Fibroblast of skin of right biceps (primary cell): ENCODE data around the gene KDM1A.
"Not testable (repeated sequence)": the region's sequence is repeated elsewhere in the genome, so short reads cannot be mapped to it uniquely, and the experiment has no call there.

Source experiments
- DNase-seq: peaks from one replicate; pipeline ENCODE4 v3.0.0-alpha.2; 2013

The KDM1A gene

DNA sequence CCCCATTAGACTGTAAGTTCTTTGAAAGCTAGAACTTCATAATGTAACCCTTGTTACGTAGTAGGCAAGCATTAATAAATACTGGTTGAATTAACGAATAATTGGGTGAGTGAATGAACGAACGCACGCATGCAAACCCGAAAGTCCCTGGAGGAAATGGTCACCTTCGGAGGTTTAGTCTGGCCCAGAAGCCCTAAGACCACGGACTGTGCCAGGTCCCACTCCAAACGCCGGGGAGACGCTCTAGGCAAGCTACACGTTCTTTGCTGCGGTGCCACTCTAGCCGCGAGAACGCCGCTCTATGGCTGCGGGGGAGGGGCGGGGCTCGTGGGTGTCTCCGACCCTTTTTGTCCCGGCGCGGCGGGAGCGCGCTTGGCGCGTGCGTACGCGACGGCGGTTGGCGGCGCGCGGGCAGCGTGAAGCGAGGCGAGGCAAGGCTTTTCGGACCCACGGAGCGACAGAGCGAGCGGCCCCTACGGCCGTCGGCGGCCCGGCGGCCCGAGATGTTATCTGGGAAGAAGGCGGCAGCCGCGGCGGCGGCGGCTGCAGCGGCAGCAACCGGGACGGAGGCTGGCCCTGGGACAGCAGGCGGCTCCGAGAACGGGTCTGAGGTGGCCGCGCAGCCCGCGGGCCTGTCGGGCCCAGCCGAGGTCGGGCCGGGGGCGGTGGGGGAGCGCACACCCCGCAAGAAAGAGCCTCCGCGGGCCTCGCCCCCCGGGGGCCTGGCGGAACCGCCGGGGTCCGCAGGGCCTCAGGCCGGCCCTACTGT, at the start of gene KDM1A:
Gene KDM1A (plus strand): TSS at position 375 of the 769 bp plus-strand sequence. CDS start 129 bp downstream, at position 504.
- peak; percentile 99 for DNase-seq

DNA sequence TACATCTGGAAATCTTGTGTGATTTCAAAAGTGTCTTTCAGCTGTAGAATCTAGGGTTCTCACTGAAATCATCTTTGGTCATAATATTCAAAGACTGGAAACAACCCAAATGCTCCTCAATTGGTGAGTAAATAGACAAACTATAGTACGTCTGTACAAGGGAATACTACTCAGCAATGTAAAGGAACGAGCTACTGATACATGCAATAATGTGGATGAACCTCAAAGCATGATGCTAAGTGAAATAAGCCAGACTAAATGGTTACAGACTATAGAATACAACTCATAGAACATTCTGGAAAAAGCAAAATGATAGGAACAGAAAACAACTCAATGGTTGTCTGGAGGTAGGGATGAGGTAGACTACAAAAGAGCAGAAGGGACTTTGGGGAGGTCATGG, 49.2 kb upstream of the KDM1A start:
- DNase-seq: no peak

DNA sequence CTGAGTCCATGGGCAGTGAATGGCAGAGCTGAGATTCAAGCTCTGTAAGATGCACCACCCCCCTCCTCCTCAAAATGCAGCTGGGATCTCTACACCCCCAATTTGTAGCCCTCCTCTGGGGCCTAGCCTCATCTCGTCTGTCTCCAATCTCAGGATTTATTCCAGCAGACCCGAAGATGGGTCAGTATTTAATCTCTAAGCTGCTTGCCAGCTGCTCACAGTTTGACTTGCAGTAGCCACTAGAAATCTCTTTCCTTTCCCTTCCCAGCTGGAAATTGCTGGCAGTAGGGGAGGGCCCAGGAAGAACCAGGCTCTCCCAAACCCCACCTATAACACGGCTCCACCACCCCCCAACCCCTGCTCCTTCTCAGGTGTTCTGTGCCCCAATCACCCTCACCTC, 48.1 kb upstream of the KDM1A start:
- no peak for DNase-seq

DNA sequence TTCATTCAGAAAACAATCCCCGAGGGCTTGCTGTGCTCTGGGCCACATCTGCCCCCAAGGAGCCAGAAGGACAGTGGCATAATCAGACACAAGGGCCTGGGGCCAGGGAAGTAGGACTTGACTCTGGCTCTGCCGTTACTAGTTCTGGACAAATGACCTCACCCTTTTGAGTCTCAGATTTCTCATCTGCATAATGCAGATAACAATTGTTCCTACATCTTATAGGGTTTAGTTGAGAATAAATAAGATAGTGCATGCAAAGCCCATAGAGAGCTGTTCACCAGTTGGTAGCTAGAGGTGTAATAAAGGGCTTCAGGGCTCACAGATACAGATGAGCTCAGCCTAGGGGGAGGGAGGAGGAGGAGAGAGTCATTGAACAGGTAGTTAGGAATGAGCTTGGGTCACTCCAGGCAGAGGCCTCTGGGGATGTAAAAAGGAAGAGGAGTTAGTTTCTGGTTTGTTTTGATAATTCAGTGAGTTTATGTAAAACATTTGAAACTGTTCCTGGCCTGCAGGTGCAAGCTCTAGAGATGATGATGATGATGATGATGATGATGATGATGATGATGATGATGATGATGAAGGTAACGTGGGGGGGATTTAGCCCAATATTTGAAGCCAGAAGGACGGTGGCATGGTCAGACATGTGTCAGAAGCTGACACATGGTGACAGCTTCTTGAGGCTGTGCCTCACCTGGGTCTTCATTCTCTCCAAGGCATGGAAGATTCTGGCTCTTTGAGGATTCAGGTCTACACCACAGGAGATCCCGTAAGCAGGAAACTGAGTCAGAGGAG, 47.5 kb upstream of the KDM1A start:
- no peak for DNase-seq

DNA sequence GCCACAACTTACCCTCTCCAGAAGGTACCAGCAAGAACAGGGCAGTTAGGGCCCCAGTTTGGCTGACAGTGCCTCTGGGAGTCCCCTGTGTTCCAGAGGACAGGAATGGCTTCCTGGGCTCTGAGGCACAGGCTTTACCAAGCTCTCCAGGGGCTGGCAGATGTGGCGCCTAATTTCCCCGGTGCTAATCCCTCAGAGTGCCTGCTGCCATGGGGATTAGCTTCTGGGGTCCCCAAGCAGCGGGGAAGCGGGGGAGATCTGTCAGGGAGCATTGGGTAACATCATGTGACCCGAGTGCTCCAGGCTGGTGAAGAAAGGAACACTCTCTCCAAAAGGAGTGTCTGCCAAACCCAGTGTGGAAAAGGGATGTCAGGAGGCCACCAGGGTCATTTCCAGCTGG, 46.5 kb upstream of the KDM1A start, which contains the start of gene LACTBL1:
Gene LACTBL1 (minus strand): TSS at position 107 of the 400 bp plus-strand sequence. CDS start 550 bp downstream, outside the sequence.
- DNase-seq: no peak

DNA sequence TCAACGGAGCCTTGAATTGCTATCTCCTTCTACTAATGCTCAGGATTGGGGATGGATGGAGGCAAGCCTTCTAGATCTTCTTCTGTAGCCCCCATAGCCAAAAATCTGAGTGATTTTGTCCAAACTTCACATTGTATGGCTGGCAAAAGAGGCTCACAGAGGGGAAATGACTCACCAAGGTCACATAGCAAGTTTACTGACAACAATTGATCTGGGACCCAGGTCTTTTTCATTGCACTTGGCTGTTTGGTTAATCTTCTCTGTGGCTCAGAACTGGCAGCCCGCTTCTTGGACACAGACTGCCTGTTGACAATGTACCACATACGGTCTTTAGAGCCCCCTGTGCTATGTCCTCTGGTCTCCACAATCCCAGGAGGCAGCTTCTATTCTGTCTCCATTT, 43.6 kb upstream of the KDM1A start:
- DNase-seq: peak; percentile 8

DNA sequence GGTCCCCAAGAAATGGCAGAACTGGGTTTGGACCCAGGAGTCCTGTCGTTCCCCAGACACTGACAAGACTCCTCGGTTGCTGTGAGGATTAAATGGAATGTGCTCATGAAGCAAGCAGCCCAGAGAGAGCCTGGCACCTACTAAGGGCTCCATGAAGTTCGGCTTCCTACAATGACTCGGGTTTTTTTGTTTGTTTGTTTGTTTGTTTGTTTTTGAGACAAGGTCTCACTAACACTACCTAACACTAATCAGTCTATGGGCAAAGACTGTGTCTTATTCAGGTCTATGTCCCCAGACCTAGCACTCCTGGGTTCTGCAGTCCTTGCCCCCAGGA, 43.2 kb upstream of the KDM1A start:
- no peak for DNase-seq

DNA sequence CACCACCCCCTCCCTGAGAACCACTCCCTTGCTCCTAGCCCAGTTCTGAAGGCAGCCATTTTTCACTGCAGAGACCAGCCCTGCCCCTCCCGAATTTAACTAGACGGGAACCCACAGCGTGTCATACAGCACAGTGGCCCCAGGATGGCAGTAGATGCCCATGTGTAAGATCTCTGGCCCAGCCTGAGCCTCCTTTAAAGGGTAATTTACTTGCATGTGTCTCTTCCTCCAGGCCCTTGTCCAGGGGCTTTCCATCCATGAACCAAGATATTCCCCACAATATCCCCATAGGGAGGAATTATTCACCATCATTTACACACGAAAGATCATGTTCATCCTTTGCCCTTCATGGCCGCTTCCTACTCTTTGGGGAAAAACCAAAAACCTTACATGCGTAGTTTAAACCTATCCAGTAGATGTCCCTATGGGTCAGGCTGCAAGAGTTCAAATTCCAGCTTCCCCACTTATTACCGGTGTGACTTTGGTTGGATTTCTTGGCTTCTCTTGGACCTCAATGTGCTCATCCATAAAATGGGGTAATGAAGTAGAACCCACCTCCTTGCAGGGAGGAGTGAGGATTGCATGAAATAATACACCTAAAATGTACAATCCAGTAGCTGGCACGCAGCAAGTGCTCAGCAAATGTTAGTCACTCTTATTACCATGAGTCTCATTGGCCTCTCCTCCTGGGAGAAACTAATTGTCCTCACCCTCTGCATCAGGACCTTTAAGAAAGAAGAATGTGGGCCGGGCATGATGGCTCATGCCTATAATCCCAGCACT, 42.6 kb upstream of the KDM1A start:
- DNase-seq: peak; percentile 79

DNA sequence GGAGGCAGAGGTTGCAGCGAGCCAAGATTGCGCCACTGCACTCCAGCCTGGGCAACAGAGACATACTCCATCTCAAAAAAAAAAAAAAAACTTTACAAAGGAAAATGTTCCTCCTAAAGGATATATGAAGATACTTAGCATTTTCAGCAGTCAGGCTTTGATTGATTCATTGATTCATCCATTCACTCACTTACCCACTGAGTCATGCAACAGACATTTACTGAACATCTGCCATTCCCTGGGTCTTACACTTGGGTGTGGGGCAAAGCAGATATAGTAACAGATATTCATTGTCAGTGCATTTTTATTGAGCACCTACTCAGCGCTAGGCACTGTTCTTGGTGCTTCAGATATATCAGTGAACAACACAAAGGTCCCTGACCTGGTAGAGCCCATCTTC, 41.0 kb upstream of the KDM1A start:
- peak; percentile 78 for DNase-seq

DNA sequence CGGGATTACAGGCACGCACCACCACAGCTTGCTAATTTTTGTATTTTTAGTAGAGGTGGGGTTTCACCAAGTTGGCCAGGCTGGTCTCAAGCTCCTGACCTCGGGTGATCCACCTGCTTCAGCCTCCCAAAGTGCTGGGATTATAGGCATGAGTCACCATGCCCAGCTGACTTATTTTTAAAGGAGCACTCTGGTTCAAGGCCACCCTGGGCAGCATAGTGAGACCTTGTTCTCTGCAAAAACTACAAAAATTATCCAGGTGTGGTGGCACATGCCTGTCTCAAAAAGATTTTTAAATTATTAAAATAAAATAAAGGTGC, 38.8 kb upstream of the KDM1A start:
- DNase-seq: not testable (repeated sequence)

DNA sequence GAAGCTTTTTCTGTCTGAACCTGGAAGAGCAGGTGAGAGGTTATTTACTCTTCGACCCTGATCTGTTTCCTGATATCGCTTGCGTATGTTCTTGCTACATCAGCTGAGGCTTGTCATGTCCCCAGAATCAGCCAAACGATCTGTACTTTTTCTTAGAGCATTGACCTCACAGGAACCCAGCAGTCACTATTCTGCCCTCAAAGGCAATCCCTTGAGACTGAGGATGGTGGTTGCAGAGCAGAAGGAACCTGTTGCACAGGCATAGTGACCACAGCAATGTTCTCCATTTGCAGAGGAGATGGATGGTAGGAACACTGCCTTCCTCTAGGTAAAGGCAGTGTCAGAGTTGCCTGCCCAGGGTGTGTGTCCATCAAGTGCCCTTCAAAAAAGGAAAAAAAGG, 35.3 kb upstream of the KDM1A start:
- no peak for DNase-seq

DNA sequence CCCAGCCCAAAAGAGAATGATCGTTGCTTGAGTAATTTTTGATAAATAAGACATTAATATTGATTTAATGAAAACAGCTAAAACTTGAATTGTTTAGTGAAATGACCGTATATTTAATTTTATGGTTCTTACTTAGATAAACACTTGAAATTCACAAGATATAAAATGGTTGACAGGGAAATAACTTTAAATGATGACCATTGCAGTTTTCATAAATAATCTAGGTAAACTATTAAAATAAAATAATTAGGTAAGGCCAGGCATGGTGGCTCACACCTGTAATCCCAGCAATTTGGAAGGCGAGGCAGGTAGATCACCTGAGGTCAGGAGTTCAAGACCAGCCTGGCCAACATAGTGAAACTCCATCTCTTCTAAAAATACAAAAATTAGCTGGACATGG, 26.9 kb upstream of the KDM1A start:
- not testable (repeated sequence) for DNase-seq

DNA sequence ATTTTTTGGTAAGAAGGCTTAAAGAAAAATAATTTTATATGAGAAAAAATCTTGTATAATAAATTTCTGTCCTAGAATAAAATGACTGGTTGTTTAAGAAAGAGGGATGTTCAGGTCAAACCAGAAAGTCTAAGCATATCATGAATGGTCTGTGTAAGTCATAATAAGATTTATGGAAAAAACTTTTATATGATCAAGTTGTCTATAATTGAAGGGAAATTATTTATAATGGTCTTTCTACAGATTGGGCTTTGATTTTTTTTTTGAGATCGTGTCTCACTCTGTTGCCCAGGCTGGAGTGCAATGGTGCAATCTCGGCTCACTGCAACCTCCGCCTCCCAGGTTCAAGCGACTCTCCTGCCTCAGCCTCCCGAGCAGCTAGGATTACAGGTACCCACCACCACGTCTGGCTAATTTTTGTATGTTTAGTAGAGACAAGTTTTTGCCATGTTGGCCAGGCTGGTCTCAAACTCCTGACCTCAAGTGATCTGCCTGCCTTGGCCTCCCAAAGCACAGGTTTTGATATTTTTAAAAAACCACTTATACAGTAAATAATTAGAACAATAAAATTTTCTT, 26.0 kb upstream of the KDM1A start:
- DNase-seq: not testable (repeated sequence)

DNA sequence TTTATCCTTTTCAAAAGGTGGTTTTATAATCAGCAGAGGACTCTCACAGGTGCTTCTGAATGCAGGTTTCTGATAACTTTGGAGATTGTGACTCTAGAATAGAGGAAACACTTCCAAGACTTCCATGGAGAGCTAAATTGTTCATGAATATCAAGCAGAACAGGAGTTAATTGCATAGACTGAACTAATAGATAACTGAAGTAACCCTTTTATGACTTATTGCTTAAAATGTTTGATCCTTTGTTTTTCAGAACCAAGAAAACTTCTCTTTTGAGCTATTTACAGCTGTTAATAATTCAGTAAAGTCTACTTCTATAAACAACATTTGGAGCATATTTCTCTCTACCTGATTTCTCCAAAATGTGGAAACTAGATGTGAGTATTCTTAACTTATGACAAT, 23.5 kb upstream of the KDM1A start:
- no peak for DNase-seq

DNA sequence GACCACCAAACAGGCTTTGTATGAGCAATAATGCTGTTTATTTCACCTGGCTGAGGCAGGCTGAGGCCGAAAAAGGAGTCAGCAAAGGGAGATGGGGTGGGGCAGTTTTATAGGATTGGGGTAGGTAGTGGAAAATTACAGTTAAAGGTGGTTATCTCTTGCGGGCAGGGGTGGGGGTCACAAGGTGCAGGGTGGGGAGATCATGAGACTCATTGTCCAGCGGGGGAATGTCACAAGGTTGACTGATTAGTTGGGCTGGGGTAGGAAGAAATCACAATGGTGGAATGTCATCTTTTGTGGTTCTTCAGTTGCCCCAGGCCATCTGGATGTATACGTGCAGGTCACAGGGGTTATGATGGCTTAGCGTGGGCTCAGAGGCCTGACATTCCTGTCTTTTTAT, 21.7 kb upstream of the KDM1A start:
- DNase-seq: not testable (repeated sequence)

DNA sequence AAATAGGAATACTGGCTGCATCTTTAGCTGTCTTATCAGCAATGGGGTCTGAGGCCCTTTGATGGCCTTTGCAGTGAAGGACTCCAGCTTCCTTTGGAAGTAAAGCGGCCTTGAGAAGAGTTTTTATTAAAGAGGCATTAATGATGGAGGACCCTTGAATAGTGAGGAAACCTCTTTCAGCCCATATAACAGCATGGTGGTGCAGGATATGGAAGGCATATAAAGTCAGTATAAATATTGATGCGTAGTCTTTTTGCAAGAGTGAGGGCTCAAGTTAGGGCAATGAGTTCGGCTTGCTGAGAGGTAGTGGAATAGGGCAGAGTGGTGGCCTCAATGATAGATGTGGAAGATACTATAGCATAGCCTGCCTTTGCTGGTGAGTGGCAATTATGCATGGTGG, 19.1 kb upstream of the KDM1A start:
- not testable (repeated sequence) for DNase-seq

DNA sequence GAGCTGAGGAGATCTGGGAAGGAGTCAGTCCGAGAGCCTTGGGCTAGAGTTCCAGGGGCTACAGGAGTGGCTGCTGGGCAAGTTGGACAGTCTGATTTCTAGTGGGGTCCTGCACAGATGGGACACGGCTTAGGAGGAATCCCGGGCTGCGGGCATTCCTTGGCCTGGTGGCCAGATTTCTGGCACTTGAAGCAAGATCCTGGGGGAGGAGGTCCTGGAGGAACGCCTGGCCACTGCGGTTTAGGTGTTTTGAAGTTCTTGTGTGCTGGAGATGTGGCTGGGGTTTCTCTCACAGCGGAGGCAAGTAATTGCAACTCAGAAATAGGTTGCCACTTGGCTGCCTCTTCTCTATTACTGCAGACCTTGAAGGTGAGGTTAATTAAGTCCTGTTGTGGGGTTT, 17.1 kb upstream of the KDM1A start:
- DNase-seq: not testable (repeated sequence)

DNA sequence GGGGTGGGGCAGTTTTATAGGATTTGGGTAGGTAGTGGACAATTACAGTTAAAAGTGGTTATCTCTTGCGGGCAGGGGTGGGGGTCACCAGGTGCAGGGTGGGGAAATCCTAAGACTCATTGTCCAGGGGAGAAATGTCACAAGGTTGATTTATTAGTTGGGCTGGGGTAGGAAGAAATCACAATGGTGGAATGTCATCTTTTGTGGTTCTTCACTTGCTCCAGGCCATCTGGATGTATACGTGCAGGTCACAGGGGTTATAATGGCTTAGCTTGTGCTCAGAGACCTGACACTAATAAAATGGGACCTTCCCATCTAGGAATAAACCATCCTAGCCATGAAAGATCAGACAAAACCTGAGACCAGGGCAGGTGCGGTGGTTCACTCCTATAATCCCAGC, 15.2 kb upstream of the KDM1A start:
- DNase-seq: no peak

DNA sequence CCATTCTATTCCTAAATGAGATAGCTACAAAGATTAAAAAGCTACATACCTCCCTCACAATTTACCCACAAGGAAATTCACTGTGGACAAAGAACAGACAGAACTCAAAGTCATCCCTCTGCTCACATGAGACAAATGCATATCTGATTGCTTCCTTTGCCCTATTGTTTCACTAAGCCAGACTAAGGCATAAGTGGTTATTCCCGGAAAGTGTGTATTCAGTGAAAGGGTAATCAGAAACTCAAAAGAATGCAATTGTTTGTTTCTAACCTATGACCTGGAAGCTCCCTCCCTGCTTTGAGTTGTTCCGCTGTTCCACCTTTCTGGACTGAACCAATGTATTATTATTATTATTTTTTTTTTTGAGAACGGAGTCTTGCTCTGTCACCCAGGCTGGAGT, 14.5 kb upstream of the KDM1A start:
- DNase-seq: not testable (repeated sequence)

DNA sequence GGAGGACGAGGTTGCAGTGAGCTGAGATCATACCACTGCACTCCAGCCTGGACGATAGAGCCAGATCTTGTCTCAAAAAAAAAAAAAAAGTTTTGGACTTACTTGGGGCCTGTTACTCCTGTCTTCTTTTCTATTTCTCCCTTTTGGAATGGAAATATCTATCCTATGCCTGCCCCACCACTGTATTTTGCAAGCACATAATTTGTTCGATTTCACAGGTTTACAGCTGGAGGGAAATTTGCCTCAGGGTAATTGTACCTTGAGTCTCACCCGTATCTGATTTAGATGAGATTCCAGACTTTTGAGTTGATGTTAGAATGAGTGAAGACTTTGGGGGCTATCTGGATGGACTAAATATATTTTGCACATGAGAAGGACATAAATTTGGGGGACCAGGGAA, 12.2 kb upstream of the KDM1A start:
- DNase-seq: no peak

DNA sequence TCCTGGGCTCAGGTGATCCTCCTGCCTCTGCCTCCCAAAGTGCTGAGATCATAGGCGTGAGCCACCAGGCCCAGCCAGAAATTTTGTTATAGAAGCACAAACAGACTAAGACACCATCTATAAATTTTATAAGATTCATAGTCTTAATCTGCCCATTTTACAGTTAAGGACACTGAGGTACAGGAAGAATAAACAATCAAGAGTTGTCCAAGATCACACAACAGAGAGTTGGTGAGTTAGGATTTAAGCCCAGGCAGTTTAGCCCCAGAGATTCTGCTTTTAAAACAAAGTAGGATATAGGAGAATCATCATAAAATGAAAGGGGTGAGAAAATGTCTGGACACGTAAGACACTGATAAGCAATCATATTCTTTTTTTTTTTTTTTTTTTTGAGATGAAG, 10.4 kb upstream of the KDM1A start:
- DNase-seq: no peak

DNA sequence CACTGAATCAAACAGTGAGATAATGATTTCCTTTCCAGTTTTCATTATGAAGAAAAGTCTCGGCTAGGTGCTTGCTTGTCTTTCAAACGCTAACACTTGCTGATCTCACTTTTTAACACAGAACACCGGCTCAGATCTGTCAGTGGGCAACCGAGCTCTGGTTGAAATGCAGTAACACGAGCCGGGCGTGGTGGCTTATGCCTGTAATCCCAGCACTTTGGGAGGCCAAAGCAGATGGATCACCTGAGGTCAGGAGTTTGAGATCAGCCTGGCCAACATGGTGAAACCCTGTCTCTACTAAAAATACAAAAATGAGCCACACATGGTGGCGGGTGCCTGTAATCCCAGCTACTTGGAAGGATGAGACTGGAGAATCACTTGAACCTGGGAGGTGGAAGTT, 9.2 kb upstream of the KDM1A start:
- not testable (repeated sequence) for DNase-seq

DNA sequence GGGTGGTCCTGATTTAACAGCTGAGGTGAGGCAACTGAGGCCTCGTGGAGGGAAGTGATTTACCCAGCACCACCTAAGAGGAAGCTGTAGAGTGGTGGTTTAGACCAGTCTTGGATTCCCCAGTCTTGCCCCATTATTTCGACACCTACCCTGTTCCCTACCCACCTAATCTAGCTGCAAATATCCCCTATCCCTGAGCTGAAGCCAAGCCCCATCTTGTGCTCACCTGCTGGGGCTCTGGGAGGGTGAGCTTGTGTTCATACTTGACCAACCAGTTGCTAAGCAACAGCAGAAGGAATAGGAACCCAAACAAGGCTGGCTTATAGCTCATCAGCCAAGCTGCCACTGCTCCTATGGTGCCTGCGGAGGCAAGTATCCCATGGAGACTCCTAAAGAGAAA, 5.6 kb upstream of the KDM1A start:
- no peak for DNase-seq
